Measurements from ENCODE around the gene ZDHHC5. TPM values are rescaled to one million over a fixed set of nuclear protein-coding genes. Genes with fewer than 3 reads are reported as not detected.

Gene ZDHHC5
- total and polyA plus RNA-seq, 2 of the 13 experiments (the other 11 are each of a cell fraction or from before 2014, with no cell fraction given): 26.6 to 34.0 TPM

GRCh38 chr11:57744357-57744756, 76.4 kb downstream of the ZDHHC5 start:
- no peak for DNase-seq (ENCODE audit: low spot score)
- Histone ChIP-seq H3K36me3 (replicated peaks in 1 of 2; ENCODE audit: control insufficient read depth in 1 of 2, insufficient read depth in 2 of 2, low read length in 2 of 2) (peaks cover 7 to 49% of the 10 kb centered on the region in 2 experiments), H3K4me2 (ENCODE audit: low read depth, low read length) (no peak overlapping the region), H3K4me1 (ENCODE audit: insufficient read depth, low read length) (peaks cover 7% of the 10 kb centered on the region; the same call in 1 of the 2 replicates), H4K20me1 (ENCODE audit: insufficient read depth, low read length) (no peaks in the 10 kb centered on the region), H3K27me3 (ENCODE audit: control insufficient read depth in 1 of 2, insufficient read depth in 2 of 2, low read length in 2 of 2) (no peaks in the 10 kb centered on the region), H2AFZ (ENCODE audit: low read length) (no peak overlapping the region), H3K9me3 (ENCODE audit: low read length) (no peaks in the 10 kb centered on the region), H3K27ac (ENCODE audit: extremely low read length, insufficient read depth, low read length) (no peak overlapping the region), H3K79me2 (ENCODE audit: insufficient read depth, low read length) (peaks cover 12% of the 10 kb centered on the region), H3K9ac (ENCODE audit: insufficient read depth, low read depth, low read length) (no peak overlapping the region), H3K4me3 (replicated peaks in 1 of 3; ENCODE audit: insufficient read depth in 1 of 3, low read depth in 2 of 3, low read length in 3 of 3) (no peak overlapping the region)
- no TSS peak for BruUV-seq (replicated peaks)
- in situ Hi-C loops (cut with HindIII; ENCODE audit: extremely low pct_ligation_motif_present, low pct_unique_long_range_greater_than_20kb) (loop anchor here (10.0 kb wide), 1 partner anchor 770 kb away; no protein-coding TSS in a partner anchor), intact Hi-C loops (cut with micrococcal nuclease; ENCODE audit: unreplicated experiment) (no loop called here)
- WGBS (ENCODE audit: low lambda C conversion rate): 100% methylated on average over 1 of the region's 2 CpGs
- no peak for ATAC-seq
- ChIA-PET CTCF (ENCODE audit: low intra/inter-chr PET ratio, low total read pairs) (no interaction called here), POLR2A (interaction anchor here (0.8 to 1.2 kb wide), 3 partner anchors 17 to 34 kb away, joined by 4 to 8 read pairs (median 5); partner anchors contain the start of gene CTNND1)
- no peak for FAIRE-seq
- TF ChIP-seq ZNF225 (CRISPR knock-in tag; IDR thresholded peaks at IDR 0.05): no peak
- no peak for TF ChIP-seq THAP11 (CRISPR knock-in tag; IDR thresholded peaks at IDR 0.05)
- no peak for TF ChIP-seq HIC2 (CRISPR knock-in tag; IDR thresholded peaks at IDR 0.05; ENCODE audit: low read depth)
- TF ChIP-seq ZSCAN22 (CRISPR knock-in tag; IDR thresholded peaks at IDR 0.05): no peak
- no peak for TF ChIP-seq BRF2 (CRISPR knock-in tag; IDR thresholded peaks at IDR 0.05)
- no peak for TF ChIP-seq ZNF331 (CRISPR knock-in tag; IDR thresholded peaks at IDR 0.05)
- TF ChIP-seq KDM4B (CRISPR knock-in tag; IDR thresholded peaks at IDR 0.05): no peak
- TF ChIP-seq REST (IDR thresholded peaks at IDR 0.05; ENCODE audit: borderline replicate concordance in 1 of 2, low read depth in 1 of 2, low read length in 2 of 2): no peak
- TF ChIP-seq ZNF597 (CRISPR knock-in tag; IDR thresholded peaks at IDR 0.05): no peak
- TF ChIP-seq RFX1 (IDR thresholded peaks at IDR 0.05): no peak
- TF ChIP-seq ZFP37 (CRISPR knock-in tag; IDR thresholded peaks at IDR 0.05; ENCODE audit: borderline replicate concordance): no peak
- no peak for TF ChIP-seq ZNF790 (CRISPR knock-in tag; IDR thresholded peaks at IDR 0.05; ENCODE audit: borderline replicate concordance)
- TF ChIP-seq ZNF710 (CRISPR knock-in tag; IDR thresholded peaks at IDR 0.05; ENCODE audit: borderline replicate concordance): no peak
